NCI-H1436 (cell line): ENCODE measurements around the gene ARHGAP4.
A peak's percentile ranks its signal among the peaks of the same experiment; 100 is the strongest.

Experiments
- DNase-seq: peaks from one replicate; lab custom pipeline; 2025; lab: John Stamatoyannopoulos, UW

ARHGAP4 gene

DNA sequence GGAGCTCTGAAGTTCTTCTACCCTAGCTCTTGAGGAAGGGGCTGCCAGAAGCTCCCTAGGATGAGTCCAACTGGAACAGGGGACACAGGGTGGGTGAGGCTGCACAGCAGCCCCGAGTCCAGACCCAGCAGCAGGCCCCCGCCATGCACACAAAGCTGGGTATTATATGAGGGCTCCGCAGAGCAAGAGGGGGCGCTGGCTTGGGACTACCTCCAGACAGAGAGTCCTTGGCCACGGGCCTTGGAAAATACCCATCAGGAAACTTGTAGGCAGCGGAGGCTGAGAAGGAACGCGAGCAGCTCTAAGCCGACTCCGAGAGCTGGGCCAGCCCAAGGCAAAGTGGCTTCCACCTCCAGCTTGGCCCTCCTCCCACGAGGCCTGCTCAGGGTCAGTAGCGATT is 37.5 kb upstream of the ARHGAP4 start:
- DNase-seq = no peak

DNA sequence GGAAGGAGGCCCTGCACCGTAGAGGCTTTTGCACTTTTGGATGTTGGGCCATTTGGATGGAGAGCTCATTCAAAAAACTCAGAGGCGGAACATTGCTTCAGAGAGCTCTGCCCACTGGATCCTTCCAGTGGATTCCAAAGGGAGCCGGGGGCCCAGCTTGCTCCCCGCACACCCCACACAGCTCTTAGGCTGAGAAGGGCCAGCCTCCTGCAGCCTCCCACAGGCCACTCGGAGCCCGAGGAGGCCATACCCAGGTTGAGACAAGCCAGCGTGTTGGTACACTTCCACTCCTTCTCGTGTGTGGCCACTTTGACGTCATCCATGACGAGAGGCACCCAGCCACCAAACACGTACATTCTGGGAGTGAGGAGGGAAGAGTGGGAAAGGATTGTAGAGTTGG is 35.2 kb upstream of the ARHGAP4 start:
- no peak for DNase-seq

DNA sequence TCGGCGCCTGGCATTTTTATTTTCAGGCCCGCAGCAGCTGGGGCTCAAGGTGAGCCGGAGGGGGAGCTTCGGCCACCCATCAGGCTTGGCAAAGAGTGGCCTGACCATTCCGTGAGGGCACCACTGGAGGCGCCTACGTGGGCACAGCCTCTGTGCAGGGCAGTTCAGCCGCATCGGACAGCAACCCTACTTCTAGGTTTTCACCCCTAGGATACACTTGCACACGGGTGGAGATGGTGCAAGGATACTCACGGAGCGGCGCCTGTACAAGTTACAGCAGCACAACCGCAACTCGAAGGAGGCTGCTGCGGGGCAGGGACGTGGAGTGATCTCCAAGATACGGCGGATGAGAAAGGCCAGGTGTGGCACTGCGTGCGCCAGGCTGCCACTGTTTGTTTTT is 34.7 kb upstream of the ARHGAP4 start:
- no peak for DNase-seq

DNA sequence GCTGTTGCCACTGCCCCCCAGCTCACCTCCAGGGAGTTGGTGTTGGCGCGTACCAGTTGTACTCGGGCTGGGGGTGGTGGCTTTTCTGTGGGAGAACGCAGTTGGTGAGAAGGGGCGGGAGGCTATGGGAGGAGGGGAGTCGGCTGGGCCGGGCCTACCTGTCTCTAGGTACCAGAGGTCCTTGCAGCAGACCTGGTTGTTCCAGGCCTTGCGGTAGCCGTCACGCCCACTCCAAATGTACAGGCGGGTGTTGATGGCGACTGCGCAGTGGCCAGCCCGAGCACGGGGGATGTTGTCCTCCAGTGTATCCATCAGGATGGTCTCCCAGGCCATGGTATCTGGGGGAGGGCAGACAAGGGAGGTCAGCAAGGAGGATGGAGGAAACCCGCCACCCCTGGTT is 34.0 kb upstream of the ARHGAP4 start:
- no peak for DNase-seq

DNA sequence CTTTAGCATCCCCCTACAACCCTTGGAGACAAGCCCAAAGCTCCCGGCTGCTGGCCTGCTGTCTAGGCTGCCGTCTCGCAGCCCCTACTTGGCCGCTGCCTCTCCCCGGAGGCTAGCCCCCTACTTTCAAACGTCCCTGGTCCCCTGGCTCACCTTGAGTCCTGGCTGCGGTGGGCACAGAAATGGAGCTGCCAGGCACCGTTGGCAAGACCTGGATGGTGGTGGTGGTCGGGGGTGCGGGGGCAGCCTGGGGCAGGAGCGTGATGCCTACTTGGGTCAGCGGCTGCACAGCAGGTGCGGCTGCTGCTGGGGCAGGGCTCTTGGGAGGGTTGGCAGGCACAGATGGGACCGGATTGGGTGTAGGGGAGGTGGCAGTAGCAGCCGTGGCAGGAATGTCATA is 33.6 kb upstream of the ARHGAP4 start:
- no peak for DNase-seq

DNA sequence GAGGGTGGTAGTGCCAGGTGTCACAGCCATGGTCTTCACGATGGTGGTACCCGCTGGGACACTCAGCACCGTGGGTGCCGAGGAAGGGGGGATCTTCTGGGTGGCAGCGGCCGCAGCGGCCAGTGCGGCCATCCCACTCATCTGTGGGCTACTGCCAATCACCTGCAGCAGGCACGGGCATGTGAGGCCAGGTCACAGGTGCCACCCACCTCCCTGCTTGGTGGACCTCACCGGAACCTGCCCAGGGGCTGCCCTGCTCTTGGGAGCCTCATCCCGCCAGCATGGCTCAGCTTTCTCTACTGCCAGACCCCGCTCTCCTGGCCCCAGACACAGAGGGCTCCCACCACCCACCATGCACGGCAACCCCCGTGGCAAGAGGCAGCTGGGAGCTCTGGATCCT is 32.5 kb upstream of the ARHGAP4 start:
- no peak for DNase-seq

DNA sequence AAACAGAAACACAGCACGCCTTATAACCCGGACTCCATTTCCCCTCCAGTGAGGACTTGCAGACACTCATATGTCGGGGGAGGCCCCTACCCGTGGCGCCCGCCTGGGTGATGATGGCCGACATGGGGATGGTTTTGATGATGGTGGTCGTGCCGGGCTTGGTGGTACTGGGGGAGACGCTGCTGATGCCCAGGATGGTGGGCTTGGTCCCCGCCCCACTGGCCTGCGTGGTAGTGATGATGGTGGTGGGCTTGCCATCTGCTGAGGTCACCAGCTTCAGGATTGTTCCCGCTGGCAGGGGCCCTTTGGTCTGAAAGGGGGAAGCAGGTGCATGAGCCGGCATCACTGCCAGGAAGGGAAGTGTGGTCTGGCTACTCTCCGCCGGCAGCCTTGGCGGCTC is 31.2 kb upstream of the ARHGAP4 start:
- DNase-seq = no peak

DNA sequence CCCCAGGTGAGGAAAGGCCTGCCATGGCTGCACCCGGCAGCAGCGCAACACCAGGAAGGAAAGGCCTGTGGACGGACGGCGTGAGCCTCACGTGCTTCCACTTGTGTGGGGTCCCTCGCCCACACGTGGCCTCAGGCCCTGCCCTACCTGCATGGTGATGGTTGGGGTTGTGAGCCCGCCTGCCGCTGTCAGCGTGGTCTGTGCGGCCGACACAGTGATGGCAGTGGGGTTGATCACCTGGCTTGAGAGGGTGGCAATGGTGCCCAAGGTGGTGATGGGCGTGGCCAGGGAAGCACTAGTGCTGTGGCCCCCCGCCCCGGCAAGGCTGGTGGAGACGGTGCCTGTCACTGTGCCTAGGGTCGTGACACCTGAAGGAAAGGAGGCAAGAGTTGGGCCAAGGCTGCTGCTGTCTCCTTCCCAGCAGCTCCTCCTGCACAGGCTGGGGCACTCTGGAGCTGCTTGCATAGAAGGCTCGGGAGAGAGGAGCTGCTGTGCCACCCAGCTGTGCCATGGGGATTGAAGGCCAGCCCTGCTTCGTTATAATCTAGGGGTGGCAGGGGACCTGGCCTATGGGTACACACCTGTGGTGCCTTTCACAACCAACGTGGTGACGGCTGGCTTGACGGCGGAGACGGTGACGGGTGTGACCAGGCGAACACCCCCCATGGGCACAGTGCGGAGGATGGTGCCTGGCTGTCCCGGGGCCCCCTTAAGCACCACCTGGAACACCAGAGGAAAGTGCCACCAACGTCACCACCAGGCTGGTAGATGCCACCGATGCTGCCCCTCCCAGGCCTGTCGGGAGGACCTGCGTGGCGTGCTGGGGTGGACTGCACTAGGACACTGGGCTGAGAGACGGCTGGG is 30.2 kb upstream of the ARHGAP4 start:
- DNase-seq = no peak

DNA sequence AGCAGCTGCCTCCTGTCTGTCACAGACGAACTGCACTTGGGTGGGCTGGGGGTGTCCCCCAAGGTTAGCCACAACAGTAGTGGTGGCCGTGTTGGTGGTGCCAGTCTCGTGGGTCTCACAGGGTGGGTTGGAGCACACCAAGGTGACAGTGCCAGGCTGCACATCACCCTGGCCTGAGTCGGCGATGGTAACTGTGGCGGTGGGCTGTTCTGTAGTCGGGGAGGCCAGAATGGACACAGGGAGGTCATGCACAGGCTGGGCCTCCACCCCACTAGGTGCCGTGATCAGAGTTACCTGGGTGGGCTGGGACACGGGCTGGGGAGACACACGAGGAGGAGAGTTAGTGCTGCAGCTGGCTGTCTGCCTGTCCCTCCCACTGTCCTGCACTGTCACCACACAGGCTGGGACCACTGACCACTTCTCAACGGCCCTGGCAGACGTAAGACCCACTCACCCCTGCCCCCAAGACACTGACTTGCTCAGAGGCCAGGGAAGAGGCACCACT is 29.2 kb upstream of the ARHGAP4 start:
- no peak for DNase-seq

DNA sequence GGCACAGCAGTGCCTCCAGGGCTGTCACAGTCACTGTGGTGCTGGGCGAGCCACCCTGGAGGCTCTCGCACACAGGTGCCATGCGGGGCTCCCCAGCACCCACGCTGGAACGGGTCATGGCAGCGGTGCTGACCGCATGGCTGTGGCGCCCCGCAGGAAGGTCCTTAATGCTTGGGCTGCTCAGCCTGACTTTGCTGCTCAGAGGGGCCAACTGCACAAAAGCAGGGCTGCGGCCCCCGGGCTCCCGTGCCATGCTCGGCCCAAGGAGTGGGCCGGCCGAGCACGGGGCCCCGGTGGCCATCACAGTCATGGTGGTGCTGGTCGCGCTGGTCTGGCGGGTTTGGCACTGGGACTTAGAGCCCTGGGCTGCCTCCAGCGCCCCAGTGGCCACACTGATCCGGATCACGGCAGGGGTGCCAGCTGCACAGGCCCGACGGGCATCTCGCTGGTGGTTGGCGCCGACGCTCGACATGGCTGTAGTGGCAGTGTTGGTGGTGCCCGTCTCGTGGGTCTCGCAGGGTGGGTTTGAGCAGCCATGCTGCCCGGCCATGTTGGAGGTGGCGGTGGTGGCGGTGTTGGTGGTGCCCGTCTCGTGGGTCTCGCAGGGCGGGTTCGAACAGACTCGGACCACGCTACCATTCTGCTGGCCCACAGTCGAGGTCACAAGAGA is 28.6 kb upstream of the ARHGAP4 start:
- no peak for DNase-seq

DNA sequence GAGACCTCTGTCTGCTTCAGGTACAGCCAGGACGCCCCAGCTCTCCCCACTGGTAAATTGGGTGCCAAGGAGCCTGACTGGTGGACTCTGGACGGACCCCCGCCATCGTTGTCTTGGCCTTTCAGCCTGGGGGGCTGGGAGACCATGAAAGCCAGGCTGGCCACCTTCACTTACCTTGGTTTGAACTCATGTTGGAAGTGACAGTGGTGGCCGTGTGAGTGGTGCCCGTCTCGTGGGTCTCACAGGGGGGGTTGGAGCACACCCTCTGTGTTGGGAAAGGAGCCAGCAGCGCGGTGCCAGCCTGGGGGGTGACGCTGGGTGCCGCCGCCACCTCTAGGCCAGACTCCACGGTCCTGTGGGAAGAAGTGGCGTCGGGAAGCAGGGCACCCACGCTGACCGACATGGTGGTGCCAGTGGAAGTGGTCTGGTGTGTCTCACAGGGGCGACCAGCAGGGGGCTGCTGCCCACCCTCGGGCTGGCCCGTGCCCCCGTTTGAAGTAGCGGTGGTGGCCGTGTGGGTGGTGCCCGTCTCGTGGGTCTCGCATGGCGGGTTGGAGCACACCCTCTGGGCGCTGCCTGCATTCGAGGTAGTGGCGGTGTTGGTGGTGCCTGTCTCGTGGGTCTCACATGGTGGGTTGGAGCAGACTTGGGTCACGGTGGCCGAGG is 28.0 kb upstream of the ARHGAP4 start:
- no peak for DNase-seq

DNA sequence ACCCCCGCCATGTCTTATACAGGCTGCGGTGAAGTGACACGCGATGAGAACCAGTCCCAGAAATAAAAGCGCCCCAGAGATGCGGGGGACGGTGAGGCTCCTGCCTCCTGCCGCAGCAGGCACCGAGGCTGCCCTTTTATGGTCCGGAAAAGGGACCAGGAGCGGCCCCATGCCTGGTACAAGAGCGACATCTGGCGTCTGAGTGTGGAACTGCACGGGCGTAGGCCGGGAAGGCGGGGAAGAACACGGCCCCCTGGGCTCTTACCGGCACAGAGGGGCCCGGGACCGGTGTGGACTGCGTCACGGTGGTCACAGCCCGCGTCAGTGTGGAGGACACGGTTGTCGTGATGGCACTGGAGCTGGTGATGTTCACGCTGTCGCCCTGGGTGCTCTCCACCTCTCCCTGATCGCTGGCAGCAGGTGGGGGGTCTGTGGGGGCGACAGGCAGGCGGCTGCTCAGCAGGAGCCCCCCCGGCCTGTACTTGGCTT is 27.3 kb upstream of the ARHGAP4 start:
- DNase-seq = peak; percentile 70

DNA sequence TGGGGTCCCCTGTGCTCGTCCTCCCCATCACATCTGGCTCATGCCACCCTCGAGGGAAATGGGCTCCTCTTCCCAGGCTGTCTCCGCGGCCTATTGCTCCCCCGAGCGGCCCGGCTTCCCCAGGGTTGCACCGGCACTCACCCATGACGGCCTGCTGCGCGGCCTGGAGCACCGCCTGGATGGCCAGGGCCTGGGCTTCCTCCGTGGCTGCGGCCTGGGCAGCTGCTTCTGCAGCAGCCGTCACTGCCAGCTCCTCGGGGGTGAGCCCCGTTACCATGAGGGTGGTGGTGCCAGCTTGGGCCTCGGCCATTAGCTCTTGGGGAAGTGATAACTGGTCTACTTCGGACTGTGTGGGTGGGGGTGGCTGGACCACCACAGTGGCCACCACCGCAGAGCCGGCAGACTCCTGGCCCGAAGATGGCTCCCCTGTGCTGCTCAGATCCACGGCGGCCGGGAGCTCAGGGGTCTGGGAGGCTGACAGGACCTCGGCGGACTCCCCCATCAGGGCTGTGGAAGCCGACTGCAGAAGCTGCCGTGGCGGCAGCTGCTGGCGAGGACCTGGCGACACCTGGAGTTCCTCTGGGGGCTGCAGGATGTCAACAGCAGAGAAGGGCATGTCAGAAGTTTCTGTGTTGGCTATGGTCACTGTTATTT is 26.4 kb upstream of the ARHGAP4 start:
- no peak for DNase-seq

DNA sequence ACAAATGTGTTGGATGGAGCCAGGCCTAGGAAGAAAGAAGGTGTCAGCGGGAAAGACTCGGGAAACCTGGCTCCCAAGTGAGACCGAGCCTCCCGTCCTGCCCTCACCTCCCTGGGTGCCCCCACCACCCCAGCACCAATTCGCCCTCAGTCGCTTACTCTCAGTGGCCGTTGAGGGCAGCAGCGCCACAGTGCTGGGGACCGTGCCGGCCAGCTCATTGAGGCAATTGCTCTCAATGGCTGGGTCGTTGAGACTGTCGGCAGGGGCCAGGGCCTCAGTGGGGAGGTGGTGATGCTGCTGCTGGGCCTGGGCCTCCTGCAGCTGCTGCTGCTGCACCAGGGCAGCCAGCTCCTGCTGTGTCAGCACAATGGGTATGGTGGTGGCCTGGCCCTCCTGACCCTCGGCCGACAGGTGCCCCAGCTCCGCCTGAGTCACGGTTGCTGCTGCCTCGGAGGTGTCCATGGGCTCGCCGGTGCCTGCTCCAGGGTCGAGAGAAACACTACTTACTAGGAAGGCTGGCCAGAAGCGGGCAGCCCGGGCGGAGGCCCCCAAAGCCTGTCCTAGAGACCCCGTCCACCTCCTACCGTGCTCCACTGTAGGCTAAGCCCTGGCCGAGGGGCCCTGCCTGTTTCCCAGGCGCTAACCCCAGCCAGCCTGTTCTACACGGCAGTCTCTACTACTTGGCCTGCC is 25.8 kb upstream of the ARHGAP4 start:
- no peak for DNase-seq

DNA sequence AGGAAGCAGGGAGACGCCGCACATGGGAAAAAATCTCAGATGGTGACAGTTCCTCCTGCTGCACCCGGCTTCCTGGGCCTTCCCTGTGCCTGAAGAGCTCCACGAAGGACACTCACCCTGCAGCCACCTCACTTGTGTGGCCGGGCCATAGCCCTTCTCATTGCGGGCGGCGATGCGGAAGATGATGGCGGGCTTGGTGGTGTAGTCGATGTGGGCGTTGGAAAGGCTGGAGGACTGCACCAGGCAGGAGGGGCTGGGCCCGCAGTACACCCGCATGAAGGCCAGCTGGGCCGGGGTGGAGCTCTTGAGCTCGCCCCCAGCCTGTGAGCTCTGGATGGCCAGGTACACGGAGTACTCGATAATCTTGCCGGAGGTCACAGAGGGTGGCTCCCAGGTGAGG is 24.1 kb upstream of the ARHGAP4 start:
- no peak for DNase-seq

DNA sequence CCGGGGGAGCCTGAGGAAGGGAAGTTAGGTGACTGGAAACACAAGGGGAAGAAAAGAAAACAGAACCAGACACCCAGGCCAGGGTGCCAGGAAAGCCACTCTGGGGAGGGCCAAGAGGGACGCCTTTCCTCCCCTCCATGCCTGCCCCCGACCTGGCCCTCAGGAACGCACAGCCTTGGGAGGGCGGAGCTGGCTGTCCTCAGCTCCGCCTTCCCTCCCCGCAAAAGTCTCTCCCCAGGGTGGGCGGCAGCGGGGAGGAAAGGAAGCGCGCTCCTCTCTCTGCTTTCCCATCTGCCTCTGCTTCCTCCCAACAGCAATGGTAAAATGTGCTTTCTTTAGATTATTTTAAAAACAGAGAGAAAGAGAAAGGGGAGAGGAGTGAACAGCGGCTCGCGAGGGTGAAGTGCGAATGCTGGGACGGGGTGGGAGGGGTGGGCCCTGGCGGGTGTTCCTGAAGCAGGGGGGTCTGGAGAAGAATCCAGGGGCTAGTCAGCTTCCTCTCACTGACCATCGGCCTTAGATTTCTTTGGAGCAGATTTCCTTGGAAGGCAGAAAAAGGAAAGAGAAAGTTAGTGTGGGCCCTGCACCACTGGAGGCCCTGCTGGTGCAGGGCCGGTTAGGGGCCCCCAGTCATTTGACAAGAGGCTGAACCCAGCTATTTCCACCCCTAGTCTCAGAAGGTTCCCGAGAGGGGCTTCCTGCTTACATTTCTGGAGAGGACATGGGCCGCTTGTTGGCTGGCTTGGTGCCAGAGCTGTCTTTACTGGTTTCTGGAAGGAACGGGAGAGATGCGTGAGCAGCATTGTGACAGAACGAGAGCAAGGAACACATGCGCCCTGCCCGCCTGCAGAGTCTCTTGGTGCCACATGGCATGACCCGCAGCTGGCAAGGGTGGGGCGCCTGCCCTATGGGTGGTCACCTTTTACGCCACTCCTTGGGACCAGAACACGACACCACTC is 23.1 kb upstream of the ARHGAP4 start:
- no peak for DNase-seq

DNA sequence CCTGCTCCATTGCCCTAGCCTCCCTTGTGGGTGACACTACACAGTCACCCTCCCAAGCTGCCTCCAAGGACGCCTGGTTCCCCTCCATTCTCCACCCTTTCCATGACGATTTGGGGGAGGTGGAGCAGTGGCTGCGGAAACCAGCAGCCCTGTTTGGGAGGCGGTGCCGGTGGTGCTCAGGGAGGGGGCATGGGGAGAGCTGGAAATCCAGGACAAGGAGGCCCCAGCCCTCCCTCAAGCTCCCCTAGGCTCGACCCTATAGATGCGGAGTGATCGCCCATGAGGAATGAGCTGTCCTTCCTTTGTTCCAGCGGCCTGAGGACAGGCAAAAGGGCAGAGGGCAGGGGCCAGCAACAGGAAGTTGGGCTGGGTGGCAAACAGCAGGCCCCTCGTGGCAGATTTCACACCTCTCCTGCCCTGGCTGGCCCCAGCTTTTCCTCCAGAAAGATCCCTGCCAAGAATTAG is 22.0 kb upstream of the ARHGAP4 start:
- DNase-seq = no peak

DNA sequence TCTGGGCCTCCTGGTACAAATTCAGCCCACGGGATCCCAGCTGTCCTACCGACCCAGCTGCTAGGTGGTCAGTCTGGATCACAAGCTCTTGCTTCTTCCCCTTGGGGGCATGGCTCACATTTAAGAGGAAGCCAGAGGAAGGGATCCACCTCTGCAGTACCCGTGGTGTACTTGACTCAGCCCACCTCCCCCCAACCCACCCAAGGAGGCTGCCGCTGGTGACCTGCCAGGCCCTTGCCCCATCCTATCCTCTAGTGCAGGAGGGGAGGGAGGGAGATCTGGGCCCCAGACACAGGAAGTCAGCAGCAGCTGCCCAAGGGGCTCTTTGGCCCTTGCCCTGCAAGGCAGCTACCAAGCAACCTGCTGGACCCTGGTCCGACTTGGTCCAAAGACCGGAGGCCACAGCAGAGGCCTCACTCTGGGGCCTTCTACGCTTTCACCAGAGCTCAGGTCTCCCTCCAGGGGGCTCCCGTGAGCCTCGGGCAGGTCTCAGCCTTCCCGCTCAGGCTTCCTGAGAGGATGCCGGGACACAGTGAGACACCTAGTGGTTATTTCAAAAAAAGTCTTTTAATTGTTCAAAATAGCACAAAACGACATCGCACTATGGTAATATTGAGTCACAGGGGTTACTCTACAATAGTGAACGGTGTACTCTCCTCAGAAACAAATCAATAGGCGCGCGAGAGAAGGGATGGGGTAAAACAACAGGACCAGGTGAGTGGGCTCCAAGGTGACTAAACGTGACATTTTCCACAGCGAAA is 21.1 kb upstream of the ARHGAP4 start:
- DNase-seq = peak; percentile 90
